GM20431 (cell line): ENCODE results near the gene HLA-B.

Experiments
- in situ Hi-C: fragments of 300-500 bp; cut with MseI, MboI; formaldehyde crosslinking; loops from one replicate; pipeline ENCODE4 v1.15.0; 2020; ENCODE audit warnings: low sequenced_read_pairs; ENCODE audit not compliant: unreplicated experiment

The HLA-B gene

DNA sequence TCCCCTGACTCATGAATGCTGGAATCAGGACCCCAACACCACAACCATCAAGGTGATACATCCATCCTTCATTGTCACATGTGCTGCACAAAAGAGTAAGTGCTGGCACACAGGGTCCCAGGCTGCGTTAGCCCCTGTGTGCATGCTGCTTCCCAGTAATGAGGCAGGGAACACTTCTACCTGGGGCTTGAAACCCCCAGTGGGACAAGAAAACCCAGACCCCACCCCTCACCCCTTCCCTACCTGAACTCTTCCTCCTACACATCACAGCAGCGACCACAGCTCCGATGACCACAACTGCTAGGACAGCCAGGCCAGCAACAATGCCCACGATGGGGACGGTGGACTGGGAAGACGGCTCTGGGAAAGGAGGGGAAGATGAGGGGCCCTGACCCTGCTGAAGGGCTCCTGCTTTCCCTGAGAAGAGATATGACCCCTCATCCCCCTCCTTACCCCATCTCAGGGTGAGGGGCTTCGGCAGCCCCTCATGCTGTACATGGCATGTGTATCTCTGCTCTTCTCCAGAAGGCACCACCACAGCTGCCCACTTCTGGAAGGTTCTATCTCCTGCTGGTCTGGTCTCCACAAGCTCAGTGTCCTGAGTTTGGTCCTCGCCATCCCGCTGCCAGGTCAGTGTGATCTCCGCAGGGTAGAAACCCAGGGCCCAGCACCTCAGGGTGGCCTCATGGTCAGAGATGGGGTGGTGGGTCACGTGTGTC, 2.0 kb downstream of the HLA-B start:
- in situ Hi-C loops, result no loop called here

GRCh38 chr6:31354158-31354863, 2.7 kb downstream of the HLA-B start:
- in situ Hi-C loops, result no loop called here

DNA sequence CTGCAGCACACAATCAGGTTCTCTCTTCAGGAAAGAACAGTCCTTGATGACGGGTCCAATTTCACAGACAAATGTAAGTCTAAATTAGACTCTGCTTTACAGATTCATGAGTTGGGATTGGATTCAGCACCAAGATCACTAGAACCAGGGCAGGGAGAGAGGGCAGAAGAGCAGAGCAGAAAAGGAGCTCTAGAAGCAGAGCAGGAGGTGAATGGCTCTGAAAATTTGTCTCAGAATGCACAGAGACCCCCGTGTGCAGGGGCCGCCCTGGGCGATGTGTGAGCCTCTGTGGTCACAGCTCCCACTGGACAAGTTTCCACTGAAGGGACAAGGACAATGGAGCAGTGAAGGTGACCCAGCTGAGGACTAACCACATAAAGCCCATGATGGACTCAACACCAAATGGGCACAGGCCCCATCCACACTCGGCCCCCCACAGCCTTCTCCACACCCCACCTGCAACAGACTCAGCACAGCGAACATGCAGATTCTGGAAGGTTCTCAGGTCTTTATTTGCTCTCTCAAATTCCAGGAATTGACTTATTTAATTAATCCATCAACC, 3.5 kb downstream of the HLA-B start:
- in situ Hi-C loops, result no loop called here

DNA sequence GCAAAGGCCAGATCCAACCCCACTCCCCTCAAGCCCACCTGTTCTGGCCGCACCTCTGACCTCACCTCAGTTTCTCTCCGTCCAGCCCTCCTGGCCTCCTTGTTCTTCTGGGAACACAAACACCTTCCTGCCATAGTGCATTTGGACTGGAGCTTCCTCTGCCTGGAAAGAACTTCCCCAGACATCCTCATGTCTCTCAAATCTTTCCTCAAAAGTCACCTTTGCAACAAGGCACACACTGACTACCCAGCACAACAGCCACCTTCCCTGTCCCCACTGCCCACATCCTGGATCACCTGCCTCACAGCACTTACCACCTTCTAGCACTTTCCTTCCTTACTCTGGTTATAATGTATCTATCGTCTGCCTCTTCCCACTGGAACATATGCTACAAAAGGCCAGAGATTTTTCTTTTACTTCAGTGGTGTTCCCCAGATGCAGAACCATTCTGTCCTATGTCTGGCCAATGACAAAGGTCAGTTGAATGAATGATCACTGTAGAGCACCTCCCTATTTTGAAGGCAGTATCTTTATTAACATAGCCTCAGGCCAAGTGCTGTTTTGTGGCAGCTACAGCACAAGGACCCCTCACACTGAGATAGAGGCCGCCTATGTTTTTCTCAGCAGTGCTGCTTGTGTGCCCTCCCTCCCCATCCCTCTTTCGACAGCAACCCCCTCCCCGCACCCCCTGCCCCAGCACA, 4.1 kb downstream of the HLA-B start:
- in situ Hi-C loops, result no loop called here

GRCh38 chr6:31352310-31352682, 4.7 kb downstream of the HLA-B start:
- in situ Hi-C loops, result no loop called here

DNA sequence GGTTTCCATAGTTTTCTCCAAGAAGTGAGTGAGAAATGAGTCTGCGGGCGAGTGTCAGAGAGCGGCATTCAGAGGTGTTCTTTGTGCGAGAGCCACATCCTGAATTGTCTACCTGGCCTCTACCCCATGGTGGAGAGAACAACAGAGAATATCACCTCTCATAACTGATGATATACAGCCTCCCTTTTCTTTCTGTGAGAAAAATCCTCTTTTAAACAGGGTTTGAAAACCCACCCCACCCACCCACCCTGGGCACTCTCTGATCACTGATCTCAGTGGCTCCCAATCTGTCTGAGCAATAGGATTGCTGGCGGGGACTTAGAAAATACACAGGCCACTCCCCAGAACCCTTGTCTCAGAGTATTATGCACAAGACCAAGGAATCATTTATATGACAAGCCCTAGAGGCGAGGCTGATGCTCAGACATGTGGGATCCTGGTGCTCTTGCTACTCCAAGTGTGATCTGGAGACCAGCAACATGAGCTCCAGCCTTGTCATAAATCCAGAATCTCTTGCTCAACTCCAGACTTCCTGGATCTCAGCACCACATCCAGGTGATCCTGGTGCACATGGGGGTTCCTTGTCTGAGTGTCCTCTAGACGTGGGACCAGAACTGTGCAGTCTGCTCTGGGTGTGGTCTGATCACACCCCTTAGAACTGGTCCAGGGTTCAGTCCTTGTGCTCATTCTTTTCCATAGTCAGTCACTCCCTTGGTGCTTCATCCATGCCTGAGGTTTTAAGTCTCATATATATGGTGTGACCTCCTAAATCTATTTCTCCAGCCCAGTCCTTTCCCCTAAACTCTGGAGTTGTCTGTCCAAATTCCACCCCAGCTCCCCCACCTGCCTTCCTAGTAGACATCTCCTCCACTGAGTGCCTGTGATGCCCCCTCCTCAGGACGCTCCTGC, 5.3 kb downstream of the HLA-B start:
- in situ Hi-C loops, result no loop called here

GRCh38 chr6:31351033-31351380, 6.0 kb downstream of the HLA-B start:
- in situ Hi-C loops, result no loop called here

GRCh38 chr6:31350196-31351032, 6.6 kb downstream of the HLA-B start:
- in situ Hi-C loops, result no loop called here

- in situ Hi-C loops, result no loop called here
These were observed 7.7 kb downstream of the HLA-B start for GRCh38 chr6:31349301-31349700.

GRCh38 chr6:31345026-31345730, 11.8 kb downstream of the HLA-B start:
- in situ Hi-C loops, result no loop called here

DNA sequence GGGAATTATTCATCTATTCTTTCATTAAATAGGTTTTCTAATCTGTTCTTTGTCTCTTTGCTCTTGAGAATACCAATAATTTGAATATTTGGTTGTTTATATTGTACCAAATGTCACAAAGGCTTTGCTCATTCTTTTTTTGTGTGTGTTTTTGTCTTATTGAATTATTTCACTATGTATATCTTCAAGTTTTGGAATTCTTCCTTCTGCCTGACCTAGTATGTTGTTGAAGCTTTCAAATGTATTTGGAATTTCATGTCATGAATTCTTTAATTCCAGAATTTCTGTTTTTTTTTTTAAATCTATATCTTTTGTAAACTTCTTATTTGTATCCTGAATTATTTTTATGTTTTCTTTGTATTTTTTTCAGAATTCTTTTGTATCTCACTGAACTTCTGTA, 16.8 kb downstream of the HLA-B start:
- in situ Hi-C loops, result no loop called here

DNA sequence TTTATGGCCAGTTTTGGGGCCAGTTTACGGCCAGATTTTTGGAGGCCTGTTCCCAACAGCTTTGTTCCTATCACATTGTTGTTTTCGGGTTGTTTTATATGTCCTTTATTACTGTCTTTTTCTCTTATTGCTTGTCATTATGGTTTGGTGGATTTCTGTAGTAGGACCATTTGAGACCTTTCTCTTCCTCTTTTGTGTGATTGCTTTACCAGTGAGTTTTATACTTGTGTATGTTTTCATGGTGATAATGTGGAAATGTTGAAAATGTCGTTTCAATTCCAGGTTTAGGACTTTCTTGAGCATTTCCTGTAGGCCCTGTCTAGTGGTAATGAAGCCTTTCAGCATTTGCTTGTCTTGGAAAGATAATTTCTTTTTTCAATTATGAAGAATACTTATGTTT, 17.8 kb downstream of the HLA-B start:
- in situ Hi-C loops, result no loop called here

- in situ Hi-C loops, result no loop called here
These were observed 20.0 kb downstream of the HLA-B start for GRCh38 chr6:31336896-31337496.

DNA sequence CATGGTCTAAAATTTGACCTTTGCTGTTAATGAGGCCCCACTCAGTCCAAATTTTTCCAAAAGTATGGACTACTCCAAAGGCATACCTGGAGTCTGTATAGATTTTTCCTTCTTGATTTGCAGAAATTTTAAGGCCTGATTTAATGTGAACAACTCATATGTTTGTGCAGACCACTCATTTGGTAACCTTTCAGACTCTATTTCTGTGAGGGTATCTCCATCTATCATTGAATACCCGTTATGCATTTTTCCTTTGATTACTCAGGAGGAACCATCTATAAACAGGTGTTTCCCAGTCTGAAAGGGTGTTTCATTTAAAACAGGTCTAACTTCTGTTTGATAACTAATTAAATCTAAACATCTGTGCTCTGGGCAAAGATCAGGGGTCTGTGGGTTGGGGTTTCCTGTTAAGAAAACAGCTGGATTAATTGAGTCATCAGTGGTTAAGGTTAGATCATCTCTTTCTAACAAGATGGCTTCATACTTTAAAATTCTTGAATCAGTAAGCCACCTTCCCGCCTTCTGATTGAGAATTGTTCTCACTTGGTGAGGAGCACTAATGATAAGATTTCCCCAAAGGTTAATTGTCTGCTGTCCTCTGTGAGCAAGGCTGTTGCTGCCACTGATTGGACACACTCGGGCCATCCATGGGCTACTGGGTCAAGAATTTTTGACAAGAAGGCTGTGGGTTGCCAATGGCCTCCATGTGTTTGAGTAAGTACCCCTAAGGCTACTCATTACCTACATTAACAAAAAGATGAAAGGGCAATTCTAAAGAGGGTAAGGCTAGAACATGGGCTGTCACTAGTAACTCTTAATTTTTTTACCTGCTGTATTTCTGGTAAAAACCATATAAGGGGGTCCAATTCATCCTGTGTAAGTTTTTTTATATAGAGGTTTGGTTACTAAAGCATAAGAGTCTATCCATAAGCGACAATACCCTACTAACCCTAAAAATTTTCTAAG, 24.1 kb downstream of the HLA-B start:
- in situ Hi-C loops, result no loop called here

- in situ Hi-C loops, result no loop called here
These were observed 28.5 kb downstream of the HLA-B start for GRCh38 chr6:31328355-31328960.

- in situ Hi-C loops, result no loop called here
These were observed 35.2 kb downstream of the HLA-B start for GRCh38 chr6:31321820-31322219.
